GM21528 (cell line): ENCODE measurements around the gene SOBP.
"Not testable (repeated sequence)": the region's sequence is repeated elsewhere in the genome, so short reads cannot be mapped to it uniquely, and the experiment has no call there.

Experiments
- ATAC-seq: cut with Tn5 transposase; IDR thresholded peaks from one replicate; pipeline ENCODE4 v1.9.1; 2021; ENCODE audit warnings: mild to moderate bottlenecking, moderate library complexity; ENCODE audit not compliant: unreplicated experiment, low FRiP score

SOBP gene

DNA sequence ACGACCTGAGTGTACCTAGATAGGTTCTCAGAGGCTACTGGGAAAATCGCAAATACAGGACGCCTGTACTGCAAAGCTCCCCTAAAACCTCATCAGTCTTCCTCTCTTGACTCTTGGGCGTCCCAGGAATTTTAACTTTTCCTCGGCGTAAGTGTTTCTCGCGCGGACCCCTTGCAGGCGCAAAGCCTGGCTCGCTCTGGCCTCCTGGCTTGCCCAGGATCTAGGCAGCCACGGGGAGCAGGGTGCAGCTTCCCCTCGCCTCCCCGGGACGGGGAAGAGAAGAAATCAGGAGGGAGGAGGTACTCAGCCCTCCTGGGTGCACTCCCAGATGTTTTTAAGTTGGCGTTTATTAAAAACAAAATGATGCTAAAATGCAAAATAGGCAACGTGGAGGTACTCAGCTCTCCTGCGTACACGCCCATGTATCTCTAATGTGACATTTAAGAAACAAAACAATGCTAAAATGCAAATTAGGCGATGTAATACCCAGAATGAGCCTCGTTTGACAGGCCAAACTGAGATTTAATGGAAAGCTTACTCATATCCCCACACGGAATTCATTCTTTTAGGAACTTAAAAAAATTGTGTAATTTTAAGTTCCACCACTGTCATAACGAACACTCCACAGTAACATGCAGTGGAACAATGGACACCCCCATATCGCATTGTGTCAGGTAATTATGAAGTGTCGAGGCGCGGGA, 1.6 kb upstream of the SOBP start:
- no peak for ATAC-seq

GRCh38 chr6:107488875-107489635, 862 bp upstream of the SOBP start:
- no peak for ATAC-seq

DNA sequence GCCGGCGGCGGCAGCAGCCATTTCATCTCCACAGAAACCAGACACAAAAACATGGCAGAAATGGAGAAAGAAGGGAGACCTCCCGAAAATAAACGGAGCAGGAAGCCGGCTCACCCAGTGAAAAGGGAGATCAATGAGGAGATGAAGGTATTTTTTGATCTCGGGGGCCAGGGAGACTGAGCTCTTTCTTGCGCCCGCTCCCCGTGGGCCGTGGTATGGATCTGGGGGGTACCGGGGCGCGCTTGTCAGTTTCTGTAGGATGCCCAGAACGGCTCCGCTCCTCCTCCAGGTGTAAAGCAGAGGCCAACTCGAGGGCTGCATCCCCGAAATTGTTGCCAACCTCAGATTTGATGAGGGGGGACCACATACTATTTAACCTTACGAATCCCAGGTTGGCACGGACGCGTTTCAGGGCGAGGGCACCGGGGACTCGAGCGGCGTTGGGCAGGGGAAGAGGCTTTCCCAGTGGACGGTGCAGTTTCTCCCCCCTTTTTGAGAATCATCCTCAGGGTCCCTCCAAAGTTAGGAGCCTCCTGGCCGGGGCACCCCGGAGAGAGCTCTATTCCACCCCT, 735 bp downstream of the SOBP start:
- ATAC-seq: no peak

- no peak for ATAC-seq
Observed at GRCh38 chr6:107491138-107491609, 1.3 kb downstream of the SOBP start.

- ATAC-seq: no peak
Observed at GRCh38 chr6:107491760-107492660, 2.1 kb downstream of the SOBP start.

DNA sequence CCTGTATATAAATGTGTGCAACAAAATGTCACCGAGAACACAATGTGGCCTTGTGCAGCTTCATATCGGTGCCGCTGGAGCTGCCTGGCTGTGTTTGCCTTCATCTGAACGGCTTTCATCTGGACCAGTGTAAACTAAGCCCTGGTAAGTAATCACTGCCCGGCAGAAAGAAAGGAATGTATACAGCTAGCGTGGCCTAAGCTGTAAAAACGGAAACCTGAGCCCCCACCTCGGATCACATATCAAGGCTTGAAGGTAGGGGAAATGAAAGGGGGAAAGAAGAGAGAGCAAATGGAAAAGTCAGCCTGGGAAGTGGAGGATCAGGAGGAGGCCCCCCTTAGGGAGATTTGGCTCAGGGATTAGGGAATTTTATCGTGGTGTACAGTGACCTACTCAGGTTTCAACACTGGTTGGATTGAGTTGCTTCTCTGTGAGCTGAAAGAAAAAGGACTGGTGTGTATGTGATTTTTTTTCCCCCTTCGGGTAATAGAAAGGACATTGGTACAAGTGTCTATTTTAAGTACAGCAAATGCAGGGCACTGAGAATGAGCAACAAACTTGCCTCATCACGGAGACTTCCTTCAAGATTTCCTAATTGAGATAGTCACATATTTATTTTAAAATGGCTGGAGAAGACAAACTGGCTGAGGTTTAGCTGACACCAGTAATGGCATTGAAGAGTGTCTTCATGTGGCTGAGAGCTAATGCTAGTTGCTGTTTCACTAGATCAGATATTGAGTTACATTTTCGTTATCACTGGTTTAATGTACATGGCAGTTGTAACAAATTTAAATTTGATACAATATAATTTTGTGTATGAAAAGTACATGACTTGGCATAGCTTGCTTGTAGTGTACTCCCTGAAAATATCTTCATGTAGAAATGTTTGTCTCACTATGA, 3.5 kb downstream of the SOBP start:
- no peak for ATAC-seq

DNA sequence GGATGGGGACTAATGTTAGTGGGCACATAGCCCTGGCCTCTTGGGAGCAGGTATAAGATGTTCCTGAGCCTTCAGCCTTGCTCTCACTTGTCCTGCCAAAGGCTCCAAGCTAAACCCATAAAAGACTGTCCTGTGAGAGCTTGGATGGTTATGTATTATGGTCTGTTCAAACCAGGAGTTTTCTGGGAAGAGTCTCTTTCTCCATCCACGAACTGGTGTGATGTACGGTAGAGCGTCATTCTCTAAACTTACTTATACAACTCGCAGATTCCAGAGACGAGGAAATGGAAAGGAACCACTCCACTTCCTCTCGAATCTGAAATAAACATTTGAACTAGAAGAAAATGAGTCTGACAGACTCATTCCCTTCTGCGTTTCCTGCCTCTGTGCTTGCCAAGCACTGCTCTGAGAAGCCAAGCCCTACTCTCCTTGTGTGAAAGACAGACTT, 5.3 kb downstream of the SOBP start:
- ATAC-seq: no peak

DNA sequence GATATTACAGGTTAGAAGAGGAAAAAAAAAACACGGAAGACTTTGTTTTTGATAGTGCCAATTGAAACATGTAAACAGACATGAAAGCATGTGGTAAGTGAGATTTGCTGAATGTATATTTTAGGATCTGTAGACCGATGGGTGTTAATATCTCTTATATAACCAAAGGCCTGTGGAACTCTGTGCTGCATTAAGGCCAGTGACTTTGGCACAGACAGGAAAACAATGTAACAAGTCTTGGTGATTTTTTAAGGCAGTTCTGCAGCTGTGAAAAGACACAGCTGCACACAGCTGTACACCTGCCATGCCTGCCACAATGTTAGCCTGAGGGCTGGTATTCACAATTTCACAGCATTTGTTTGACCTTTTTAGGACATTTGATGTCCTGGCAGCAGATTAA, 6.1 kb downstream of the SOBP start:
- ATAC-seq: no peak

- ATAC-seq: no peak
Observed at GRCh38 chr6:107496892-107497684, 7.2 kb downstream of the SOBP start.

GRCh38 chr6:107504270-107505026, 14.5 kb downstream of the SOBP start:
- ATAC-seq: no peak

- ATAC-seq: no peak
Observed at GRCh38 chr6:107506145-107506544, 16.2 kb downstream of the SOBP start.

GRCh38 chr6:107509506-107509905, 19.6 kb downstream of the SOBP start:
- ATAC-seq: no peak

- ATAC-seq: no peak
Observed at GRCh38 chr6:107510108-107510507, 20.2 kb downstream of the SOBP start.

- no peak for ATAC-seq
Observed at GRCh38 chr6:107511511-107511993, 21.6 kb downstream of the SOBP start.

- no peak for ATAC-seq
Observed at GRCh38 chr6:107513214-107513613, 23.3 kb downstream of the SOBP start.

DNA sequence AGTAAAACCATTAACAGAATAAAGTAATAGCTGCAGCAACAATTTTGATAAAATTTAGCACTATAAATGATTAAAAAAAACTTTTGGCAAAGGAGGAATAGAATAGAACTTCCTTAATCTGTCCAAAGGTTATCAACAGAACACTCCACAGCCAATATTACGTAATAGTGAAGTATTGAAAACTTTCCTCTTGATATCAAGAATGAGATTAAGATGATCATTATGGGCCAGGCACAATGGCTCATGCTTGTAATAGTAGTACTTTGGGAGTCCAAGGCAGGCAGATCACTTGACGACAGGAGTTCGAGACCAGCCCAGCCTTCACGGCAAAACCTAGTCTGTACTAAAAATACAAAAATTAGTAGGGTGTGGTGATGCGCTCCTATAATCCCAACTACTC, 26.0 kb downstream of the SOBP start:
- no peak for ATAC-seq

DNA sequence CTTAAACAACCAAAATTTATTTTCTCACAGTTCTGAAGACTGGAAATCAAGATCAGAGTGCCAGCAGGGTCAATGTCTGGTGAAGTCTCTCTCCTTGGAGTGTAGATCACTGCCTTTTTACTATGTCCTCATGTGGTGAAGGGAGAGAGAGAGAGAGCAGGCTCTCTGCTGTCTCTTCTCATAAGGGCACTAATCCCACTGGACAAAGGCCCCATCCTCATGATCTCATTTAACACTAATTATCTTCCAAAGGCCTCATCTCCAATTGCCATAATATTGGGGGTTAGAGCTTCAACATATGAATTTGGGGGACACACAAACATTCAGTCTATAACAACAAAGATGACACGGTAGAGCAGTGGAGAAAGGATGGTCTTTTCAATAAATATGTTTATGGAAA, 27.4 kb downstream of the SOBP start:
- no peak for ATAC-seq

DNA sequence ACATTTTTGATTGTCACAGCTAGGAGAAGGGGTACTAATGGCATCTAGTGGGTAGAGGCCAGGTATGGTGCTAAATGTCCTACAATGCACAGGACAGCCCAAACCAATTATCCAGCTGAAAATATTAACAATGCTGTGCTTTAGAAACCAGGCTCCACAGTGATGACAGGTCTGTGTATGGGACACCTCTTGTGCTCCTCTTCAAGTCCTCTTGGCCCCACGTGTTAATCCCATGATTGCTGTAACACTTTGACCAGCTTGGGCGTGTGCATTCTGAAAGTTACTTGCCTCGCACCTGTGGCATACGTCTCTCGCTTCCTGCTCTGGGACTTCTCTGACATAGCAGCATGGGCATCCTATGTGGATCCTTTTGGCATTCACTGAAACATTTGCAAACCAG, 29.3 kb downstream of the SOBP start:
- ATAC-seq: not testable (repeated sequence)
